HEK293T (cell line): ENCODE results near the gene CAPRIN1.

Experiments
- ELF4 ChIP-seq: fragments of 450-650 bp; IDR thresholded peaks from 2 replicates; pipeline ENCODE4 v1.6.1; 2017; ENCODE audit warnings: antibody characterized with exemption
- FOXK2 ChIP-seq: fragments of 450-650 bp; IDR thresholded peaks from 2 replicates; pipeline ENCODE4 v1.6.1; 2016; ENCODE audit warnings: mild to moderate bottlenecking
- L3MBTL2 ChIP-seq: fragments of 450-650 bp; conservative IDR thresholded peaks from 2 replicates; pipeline ENCODE4 v1.6.1; 2016; ENCODE audit warnings: mild to moderate bottlenecking
- NFRKB ChIP-seq: fragments of 450-650 bp; IDR thresholded peaks from 2 replicates; pipeline ENCODE4 v1.6.1; 2016; ENCODE audit warnings: mild to moderate bottlenecking, moderate library complexity
- SP1 ChIP-seq: fragments of 450-650 bp; IDR thresholded peaks from 2 replicates; pipeline ENCODE4 v1.6.1; 2017
- SUZ12 ChIP-seq: fragments of 450-650 bp; IDR thresholded peaks from 2 replicates; pipeline ENCODE4 v1.6.1; 2016; ENCODE audit warnings: mild to moderate bottlenecking
- TARDBP ChIP-seq: fragments of 450-650 bp; IDR thresholded peaks from 2 replicates; pipeline ENCODE4 v1.6.1; 2016
- ZNF384 ChIP-seq: fragments of 450-650 bp; IDR thresholded peaks from 2 replicates; pipeline ENCODE4 v1.6.1; 2016

DNA sequence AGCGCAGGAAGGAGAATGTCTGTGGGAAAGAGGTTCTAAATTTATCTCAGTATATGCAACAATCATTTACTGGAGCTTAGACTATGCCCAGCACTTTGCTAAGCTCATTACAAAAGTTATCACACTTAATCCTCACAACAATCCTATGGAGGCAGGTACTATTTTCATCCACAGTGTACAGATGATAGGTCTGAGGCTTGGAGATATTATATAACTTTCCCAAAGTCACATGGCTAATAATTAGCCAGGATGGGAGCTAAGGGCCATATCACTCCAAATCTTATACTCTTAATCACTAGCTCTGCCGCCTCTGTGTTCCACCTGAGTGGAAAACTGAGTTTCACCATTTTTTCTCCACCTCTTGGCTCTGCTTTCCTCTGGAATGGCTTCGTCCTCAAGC lies 47.3 kb upstream of the CAPRIN1 start:
- TF ChIP-seq ELF4 (no peak), NFRKB (no peak), L3MBTL2 (no peak), TARDBP (no peak), SUZ12 (no peak), FOXK2 (no peak), SP1 (no peak), ZNF384 (no peak)
